Right lobe of liver (tissue), 6 donors: ENCODE data around the gene LHFPL2. TPM values are rescaled to one million over a fixed set of nuclear protein-coding genes. Genes with fewer than 3 reads are reported as not detected.

Experiments
- ATAC-seq, 4 donors: fragments of 200-7000 bp; cut with Tn5 transposase; one replicate each; pipeline ENCODE4 v1.9.1; 2020; ENCODE audit warnings: mild to moderate bottlenecking in 4 of 4, moderate library complexity in 4 of 4
- DNase-seq, 3 donors: peaks; one replicate each; pipeline ENCODE4 v3.0.0-alpha.2; 2020
- H3K27ac ChIP-seq, 3 donors: fragments of 200-600 bp; one replicate each; pipeline ENCODE4 v1.8.0; 2022
- H3K27me3 ChIP-seq, 2 donors: fragments of 200-600 bp; one replicate each; pipeline ENCODE4 v1.8.0; 2022
- H3K36me3 ChIP-seq, 4 donors: fragments of 200-600 bp; sonication (generic) in 1 of 4; one replicate each; pipeline versions ENCODE4 v1.5.1 to v1.8.0; 2017 to 2022; ENCODE audit warnings: control low read depth in 1 of 4
- H3K4me1 ChIP-seq, 4 donors: fragments of 200-600 bp; sonication (generic) in 1 of 4; one replicate each; pipeline versions ENCODE4 v1.5.1 to v1.8.0; 2017 to 2022; ENCODE audit warnings: control low read depth in 1 of 4
- H3K4me3 ChIP-seq, 3 donors: fragments of 200-600 bp; one replicate each; pipeline ENCODE4 v1.8.0; 2022
- H3K9me3 ChIP-seq, 4 donors: fragments of 200-600 bp; sonication (generic) in 1 of 4; one replicate each; pipeline versions ENCODE4 v1.5.1 to v1.8.0; 2017 to 2022; ENCODE audit warnings: control low read depth in 1 of 4
- CTCF ChIP-seq, 4 donors: fragments of 200-600 bp in 3 of 4; fragments of 450-650 bp in 1 of 4; IDR thresholded peaks; one replicate each; pipeline versions ENCODE4 v1.5.1 to v1.8.0; 2016 to 2022; ENCODE audit warnings: antibody characterized with exemption in 4 of 4, mild to moderate bottlenecking in 2 of 4
- POLR2A ChIP-seq: fragments of 450-650 bp; IDR thresholded peaks from one replicate; pipeline ENCODE4 v1.6.1; 2017; ENCODE audit warnings: antibody characterized with exemption, mild to moderate bottlenecking
- WGBS: methylation state at CpG from one replicate; pipeline ENCODE4 v1.1.6; 2018; ENCODE audit warnings: low coverage, low lambda C conversion rate; ENCODE audit not compliant: insufficient coverage; ENCODE audit errors: missing lambda C conversion rate; 5-methylcytosine and 5-hydroxymethylcytosine counted together
- intact Hi-C, 2 donors: fragments of 100-400 bp; cut with DNase I; formaldehyde crosslinking; loops; one replicate each; pipeline versions ENCODE4 v1.11.2 to v1.14.1; 2022
- total RNA-seq, 6 experiments: library from RNA; depleted of rRNA in 2 of 6; stranded (reverse); fragments of >200 nt in 2 of 6; fragmentation: NEBNext Ultra II Directional in 3 of 6; extraction: Animal tissue kit (Norgen Biotek cat#: 25700) in 3 of 6; gene quantifications; one replicate each; pipeline versions ENCODE4 v1.1.0 to v1.2.4, GENCODE V29; 2016 to 2023
- donor health status: DM: no; HTN: yes; CAD: no.
- donor health status: DM: no; HTN: no; CAD: no.
- donor health status: DM: no; HTN: no; CAD: no.
- donor health status: DM: no; HTN: yes; CAD: no.
- donor health status: DM: no; HTN: yes; CAD: no.

Gene LHFPL2
- total RNA-seq, 6 experiments from 2014 or later: 2.6 to 11.8 (median 4.3) TPM

GRCh38 chr5:78665534-78665933 is 17.0 kb upstream of the LHFPL2 start:
- 67% methylated on average over 1 of the region's 3 CpGs for WGBS
- intact Hi-C loops: no loop called here
- no peak for TF ChIP-seq CTCF (IDR thresholded peaks at IDR 0.05)
- no peak for TF ChIP-seq POLR2A
- Histone ChIP-seq H3K27me3 (no peaks in the 10 kb centered on the region), H3K27ac (no peak overlapping the region), H3K9me3 (no peaks in the 10 kb centered on the region), H3K36me3 (no peaks in the 10 kb centered on the region), H3K4me1 (no peaks in the 10 kb centered on the region), H3K4me3 (no peak overlapping the region)
- DNase-seq (no peak), ATAC-seq (no peak)

GRCh38 chr5:78662323-78662722 is 13.8 kb upstream of the LHFPL2 start:
- DNase-seq: no peak
- WGBS: 91% methylated on average over 1 of the region's 1 CpG
- no peak for TF ChIP-seq CTCF (IDR thresholded peaks at IDR 0.05)
- TF ChIP-seq POLR2A: no peak
- Histone ChIP-seq H3K9me3 (no peaks in the 10 kb centered on the region), H3K36me3 (no peaks in the 10 kb centered on the region), H3K27ac (no peak overlapping the region), H3K4me3 (no peak overlapping the region), H3K27me3 (no peaks in the 10 kb centered on the region), H3K4me1 (no peaks in the 10 kb centered on the region)
- intact Hi-C loops: no loop called here
- ATAC-seq: no peak

GRCh38 chr5:78661691-78662090 is 13.1 kb upstream of the LHFPL2 start:
- TF ChIP-seq POLR2A: no peak
- no peak for TF ChIP-seq CTCF (IDR thresholded peaks at IDR 0.05)
- Histone ChIP-seq H3K9me3 (no peaks in the 10 kb centered on the region), H3K36me3 (no peaks in the 10 kb centered on the region), H3K27me3 (no peaks in the 10 kb centered on the region), H3K4me3 (no peak overlapping the region), H3K4me1 (no peaks in the 10 kb centered on the region), H3K27ac (no peak overlapping the region)
- WGBS: 90% methylated on average over 1 of the region's 1 CpG
- DNase-seq: no peak
- intact Hi-C loops: no loop called here
- ATAC-seq: no peak

GRCh38 chr5:78661044-78661443 is 12.5 kb upstream of the LHFPL2 start:
- intact Hi-C loops: no loop called here
- 92% methylated on average over 1 of the region's 1 CpG for WGBS
- Histone ChIP-seq H3K4me3 (no peak overlapping the region), H3K27me3 (no peaks in the 10 kb centered on the region), H3K4me1 (no peaks in the 10 kb centered on the region), H3K9me3 (no peaks in the 10 kb centered on the region), H3K36me3 (no peaks in the 10 kb centered on the region), H3K27ac (no peak overlapping the region)
- TF ChIP-seq CTCF (IDR thresholded peaks at IDR 0.05) (no peak), POLR2A (no peak)
- ATAC-seq (no peak), DNase-seq (no peak)

- WGBS: 31% methylated on average over 1 of the region's 1 CpG
- DNase-seq: no peak
- Histone ChIP-seq H3K4me1 (no peaks in the 10 kb centered on the region), H3K9me3 (no peaks in the 10 kb centered on the region), H3K27ac (no peak overlapping the region), H3K4me3 (no peak overlapping the region), H3K36me3 (no peaks in the 10 kb centered on the region), H3K27me3 (no peaks in the 10 kb centered on the region)
- no peak for TF ChIP-seq POLR2A
- TF ChIP-seq CTCF (IDR thresholded peaks at IDR 0.05): no peak
- intact Hi-C loops: no loop called here
- ATAC-seq: no peak
Observed at GRCh38 chr5:78660401-78660800, 11.8 kb upstream of the LHFPL2 start.
